Upper lobe of left lung (tissue), 4 donors: ENCODE measurements around the gene SVOP.

Source experiments
- EP300 ChIP-seq, 4 donors: sonication (generic); formaldehyde crosslinking; IDR thresholded peaks; one replicate each; pipeline ENCODE4 v1.5.1; 2017; ENCODE audit warnings: antibody characterized with exemption in 4 of 4, control low read depth in 2 of 4
- POLR2A ChIP-seq, 4 donors: fragments of 450-650 bp; IDR thresholded peaks; one replicate each; pipeline ENCODE4 v1.5.1; 2016 to 2017; ENCODE audit warnings: antibody characterized with exemption in 4 of 4, mild to moderate bottlenecking in 2 of 4
- POLR2AphosphoS5 ChIP-seq, 2 donors: sonication (generic); formaldehyde crosslinking; IDR thresholded peaks; one replicate each; pipeline ENCODE4 v1.5.1; 2017; ENCODE audit warnings: antibody characterized with exemption in 2 of 2
- TF ChIP-seq, protein P1 (sequence below), 6 experiments: fragments of 450-650 bp in 4 of 6; fragments of 200-600 bp in 2 of 6; sonication (generic) in 2 of 6; IDR thresholded peaks; one replicate each; pipeline ENCODE4 v1.5.1; 2016 to 2019; ENCODE audit warnings: antibody characterized with exemption in 6 of 6

- no peak for TF ChIP-seq EP300 (IDR thresholded peaks at IDR 0.05)
- TF ChIP-seq, protein P1, sequence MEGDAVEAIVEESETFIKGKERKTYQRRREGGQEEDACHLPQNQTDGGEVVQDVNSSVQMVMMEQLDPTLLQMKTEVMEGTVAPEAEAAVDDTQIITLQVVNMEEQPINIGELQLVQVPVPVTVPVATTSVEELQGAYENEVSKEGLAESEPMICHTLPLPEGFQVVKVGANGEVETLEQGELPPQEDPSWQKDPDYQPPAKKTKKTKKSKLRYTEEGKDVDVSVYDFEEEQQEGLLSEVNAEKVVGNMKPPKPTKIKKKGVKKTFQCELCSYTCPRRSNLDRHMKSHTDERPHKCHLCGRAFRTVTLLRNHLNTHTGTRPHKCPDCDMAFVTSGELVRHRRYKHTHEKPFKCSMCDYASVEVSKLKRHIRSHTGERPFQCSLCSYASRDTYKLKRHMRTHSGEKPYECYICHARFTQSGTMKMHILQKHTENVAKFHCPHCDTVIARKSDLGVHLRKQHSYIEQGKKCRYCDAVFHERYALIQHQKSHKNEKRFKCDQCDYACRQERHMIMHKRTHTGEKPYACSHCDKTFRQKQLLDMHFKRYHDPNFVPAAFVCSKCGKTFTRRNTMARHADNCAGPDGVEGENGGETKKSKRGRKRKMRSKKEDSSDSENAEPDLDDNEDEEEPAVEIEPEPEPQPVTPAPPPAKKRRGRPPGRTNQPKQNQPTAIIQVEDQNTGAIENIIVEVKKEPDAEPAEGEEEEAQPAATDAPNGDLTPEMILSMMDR (IDR thresholded peaks at IDR 0.05): no peak
- TF ChIP-seq POLR2A (IDR thresholded peaks at IDR 0.05): no peak
- no peak for TF ChIP-seq POLR2AphosphoS5 (IDR thresholded peaks at IDR 0.05)
These were observed 33.7 kb upstream of the SVOP start for GRCh38 chr12:109054520-109054919.
